DMS79 (cell line): Measurements from ENCODE around the gene CASP8.

Experiments used
- DNase-seq: peaks from one replicate; lab custom pipeline; 2025; lab: John Stamatoyannopoulos, UW

Gene CASP8

GRCh38 chr2:201242571-201243277 is 17.6 kb upstream of the CASP8 start:
- DNase-seq, result no peak

- no peak for DNase-seq
Measured at GRCh38 chr2:201244829-201245228, 15.5 kb upstream of the CASP8 start.

- no peak for DNase-seq
Measured at GRCh38 chr2:201246280-201246679, 14.1 kb upstream of the CASP8 start.

GRCh38 chr2:201248288-201248844 is 12.0 kb upstream of the CASP8 start:
- no peak for DNase-seq

- no peak for DNase-seq
Measured at GRCh38 chr2:201249889-201250288, 10.4 kb upstream of the CASP8 start.

GRCh38 chr2:201250741-201251140 is 9.6 kb upstream of the CASP8 start:
- no peak for DNase-seq

- no peak for DNase-seq
Measured at GRCh38 chr2:201254081-201254730, 6.1 kb upstream of the CASP8 start.

GRCh38 chr2:201255408-201256033 is 4.8 kb upstream of the CASP8 start:
- no peak for DNase-seq

GRCh38 chr2:201256082-201256481 is 4.3 kb upstream of the CASP8 start:
- no peak for DNase-seq

- no peak for DNase-seq
Measured at GRCh38 chr2:201257381-201257955, 2.9 kb upstream of the CASP8 start.

- peak; percentile 54 for DNase-seq
Measured at GRCh38 chr2:201257956-201258665, 2.2 kb upstream of the CASP8 start.

- DNase-seq, result no peak
Measured at GRCh38 chr2:201258666-201259615, 1.4 kb upstream of the CASP8 start.

GRCh38 chr2:201261471-201261870 is 1.1 kb downstream of the CASP8 start:
- no peak for DNase-seq

GRCh38 chr2:201261906-201262305 is 1.6 kb downstream of the CASP8 start:
- DNase-seq, result no peak

- no peak for DNase-seq
Measured at GRCh38 chr2:201262718-201263117, 2.4 kb downstream of the CASP8 start.

- no peak for DNase-seq
Measured at GRCh38 chr2:201263779-201264178, 3.4 kb downstream of the CASP8 start.

GRCh38 chr2:201264472-201265173 is 4.3 kb downstream of the CASP8 start:
- DNase-seq, result no peak

GRCh38 chr2:201266629-201267028 is 6.3 kb downstream of the CASP8 start:
- no peak for DNase-seq

GRCh38 chr2:201267278-201268030 is 7.1 kb downstream of the CASP8 start:
- no peak for DNase-seq
